Subcutaneous adipose tissue (tissue), 4 donors: ENCODE measurements around the gene TSFM. TPM values are rescaled to one million over a fixed set of nuclear protein-coding genes. Genes with fewer than 3 reads are reported as not detected.

Source experiments
- total RNA-seq, 4 donors: library from RNA; depleted of rRNA; stranded (reverse); fragments of >200 nt; gene quantifications; one replicate each; pipeline ENCODE4 v1.1.0, GENCODE V29; 2016
- TF ChIP-seq, protein P1 (sequence below): fragments of 450-650 bp; IDR thresholded peaks from one replicate; pipeline ENCODE4 v1.5.1; 2016; ENCODE audit warnings: low read depth, mild to moderate bottlenecking, control low read depth, antibody characterized with exemption, moderate library complexity

Gene TSFM
- total RNA-seq, 4 donors from 2014 or later, result 16.7 to 26.0 (median 22.9) TPM

DNA sequence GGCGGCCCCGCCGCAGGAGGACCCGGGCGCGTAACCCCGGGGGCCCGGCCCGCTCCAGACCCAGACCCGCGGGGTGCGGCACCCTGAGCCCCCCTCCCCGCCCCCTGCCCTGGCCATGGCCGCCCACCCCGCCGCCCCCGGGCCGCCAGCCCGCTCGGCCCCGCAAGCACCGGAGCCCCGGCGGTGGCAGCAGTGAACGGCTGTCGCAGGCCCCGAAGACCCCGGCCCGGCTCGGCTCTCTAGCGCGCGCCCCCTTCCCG lies 27.5 kb upstream of the TSFM start:
- TF ChIP-seq, protein P1, sequence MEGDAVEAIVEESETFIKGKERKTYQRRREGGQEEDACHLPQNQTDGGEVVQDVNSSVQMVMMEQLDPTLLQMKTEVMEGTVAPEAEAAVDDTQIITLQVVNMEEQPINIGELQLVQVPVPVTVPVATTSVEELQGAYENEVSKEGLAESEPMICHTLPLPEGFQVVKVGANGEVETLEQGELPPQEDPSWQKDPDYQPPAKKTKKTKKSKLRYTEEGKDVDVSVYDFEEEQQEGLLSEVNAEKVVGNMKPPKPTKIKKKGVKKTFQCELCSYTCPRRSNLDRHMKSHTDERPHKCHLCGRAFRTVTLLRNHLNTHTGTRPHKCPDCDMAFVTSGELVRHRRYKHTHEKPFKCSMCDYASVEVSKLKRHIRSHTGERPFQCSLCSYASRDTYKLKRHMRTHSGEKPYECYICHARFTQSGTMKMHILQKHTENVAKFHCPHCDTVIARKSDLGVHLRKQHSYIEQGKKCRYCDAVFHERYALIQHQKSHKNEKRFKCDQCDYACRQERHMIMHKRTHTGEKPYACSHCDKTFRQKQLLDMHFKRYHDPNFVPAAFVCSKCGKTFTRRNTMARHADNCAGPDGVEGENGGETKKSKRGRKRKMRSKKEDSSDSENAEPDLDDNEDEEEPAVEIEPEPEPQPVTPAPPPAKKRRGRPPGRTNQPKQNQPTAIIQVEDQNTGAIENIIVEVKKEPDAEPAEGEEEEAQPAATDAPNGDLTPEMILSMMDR, result no peak

DNA sequence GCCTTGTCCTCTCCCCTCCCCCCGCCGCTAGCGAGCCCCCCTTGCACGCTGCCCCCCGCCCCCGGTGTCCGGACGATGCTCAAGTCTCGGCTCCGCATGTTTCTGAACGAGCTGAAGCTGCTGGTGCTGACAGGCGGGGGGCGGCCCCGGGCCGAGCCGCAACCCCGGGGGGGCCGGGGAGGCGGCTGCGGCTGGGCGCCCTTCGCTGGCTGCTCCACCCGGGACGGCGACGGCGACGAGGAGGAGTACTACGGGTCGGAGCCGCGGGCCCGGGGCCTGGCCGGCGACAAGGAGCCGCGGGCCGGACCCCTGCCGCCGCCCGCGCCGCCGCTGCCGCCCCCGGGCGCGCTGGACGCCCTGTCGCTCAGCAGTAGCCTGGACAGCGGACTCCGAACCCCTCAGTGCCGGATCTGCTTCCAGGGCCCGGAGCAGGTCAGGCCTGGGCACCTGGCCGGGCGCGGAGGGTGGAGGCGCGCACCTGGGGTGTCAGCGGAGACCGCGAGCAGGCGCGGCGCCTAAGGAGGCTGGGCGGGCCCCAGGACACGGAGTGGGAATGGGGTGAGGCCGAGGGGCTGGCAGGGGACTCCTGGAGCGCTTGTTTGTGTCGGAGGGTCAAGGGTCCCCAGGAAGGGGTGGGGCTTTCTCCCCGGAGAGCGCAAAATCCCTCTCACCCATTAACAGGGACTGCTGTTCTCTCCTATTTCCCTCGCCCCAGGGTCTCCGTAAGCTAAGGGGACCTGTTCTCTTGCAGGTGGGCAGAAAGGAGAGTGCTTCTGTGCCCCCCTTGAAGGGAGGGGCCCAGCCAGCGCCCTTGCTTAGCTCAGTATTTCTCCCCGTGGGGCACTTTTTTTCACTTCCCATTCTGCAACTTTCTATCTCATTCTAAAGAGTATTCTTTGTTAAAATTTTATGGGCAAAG lies 26.9 kb upstream of the TSFM start:
- TF ChIP-seq, protein P1, result no peak

DNA sequence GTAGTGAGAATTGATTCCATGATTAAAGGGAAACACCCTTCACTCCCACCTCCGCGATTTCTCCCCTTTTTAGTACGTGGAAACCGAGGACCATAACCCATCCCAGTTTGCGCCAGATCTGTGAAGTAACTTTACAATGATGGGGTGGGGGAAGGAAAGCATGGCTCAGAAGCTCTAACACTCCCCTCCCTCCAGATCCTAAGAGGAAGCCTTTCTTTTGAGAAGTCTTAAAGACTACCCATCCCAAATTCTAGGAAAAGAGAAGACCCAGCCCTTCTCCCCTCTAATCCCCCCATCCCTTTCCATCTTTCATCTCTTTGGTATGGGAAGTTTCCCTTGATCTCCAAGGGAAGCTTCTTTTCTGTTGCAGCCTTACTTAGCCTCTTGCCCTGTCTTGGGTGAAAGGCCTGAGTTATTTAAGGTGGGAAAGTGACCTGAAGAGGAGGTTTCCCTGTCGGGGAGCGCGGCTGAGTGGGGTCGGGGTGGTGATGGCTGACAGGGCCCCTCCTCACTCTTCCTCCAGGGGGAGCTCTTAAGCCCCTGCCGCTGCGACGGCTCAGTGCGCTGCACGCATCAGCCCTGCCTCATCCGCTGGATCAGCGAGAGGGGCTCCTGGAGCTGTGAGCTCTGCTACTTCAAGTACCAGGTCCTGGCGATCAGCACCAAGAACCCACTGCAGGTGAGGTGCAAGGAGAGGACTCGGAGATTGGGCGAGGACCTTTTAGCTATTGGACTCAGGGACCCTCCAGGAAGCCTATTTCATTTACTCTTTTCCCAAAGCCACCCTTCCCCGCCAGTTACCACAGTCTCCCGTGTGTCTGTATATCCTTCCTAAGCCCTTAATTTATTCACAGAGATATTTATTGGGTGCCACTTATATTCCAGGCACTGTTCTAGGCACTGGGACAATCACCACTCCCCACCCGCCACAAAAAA lies 25.9 kb upstream of the TSFM start:
- TF ChIP-seq, protein P1, result no peak

DNA sequence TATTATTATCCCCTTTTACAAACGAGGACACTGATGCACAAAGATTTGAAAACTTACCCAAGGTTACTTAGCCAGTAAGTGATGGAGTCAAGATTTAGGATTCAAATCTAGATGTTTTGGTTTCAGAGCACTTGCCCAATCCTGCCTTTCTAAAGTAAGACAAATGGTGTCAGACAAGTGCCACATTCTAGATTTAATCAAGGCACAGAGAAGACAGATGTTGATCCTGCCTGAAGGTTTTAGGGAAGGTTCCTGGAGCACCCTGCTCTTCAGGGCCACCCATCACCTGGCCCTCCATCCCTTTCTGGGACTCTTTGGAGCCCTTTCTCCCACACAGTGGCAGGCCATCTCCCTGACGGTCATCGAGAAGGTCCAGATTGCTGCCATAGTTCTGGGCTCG lies 24.8 kb upstream of the TSFM start:
- TF ChIP-seq, protein P1, result no peak

DNA sequence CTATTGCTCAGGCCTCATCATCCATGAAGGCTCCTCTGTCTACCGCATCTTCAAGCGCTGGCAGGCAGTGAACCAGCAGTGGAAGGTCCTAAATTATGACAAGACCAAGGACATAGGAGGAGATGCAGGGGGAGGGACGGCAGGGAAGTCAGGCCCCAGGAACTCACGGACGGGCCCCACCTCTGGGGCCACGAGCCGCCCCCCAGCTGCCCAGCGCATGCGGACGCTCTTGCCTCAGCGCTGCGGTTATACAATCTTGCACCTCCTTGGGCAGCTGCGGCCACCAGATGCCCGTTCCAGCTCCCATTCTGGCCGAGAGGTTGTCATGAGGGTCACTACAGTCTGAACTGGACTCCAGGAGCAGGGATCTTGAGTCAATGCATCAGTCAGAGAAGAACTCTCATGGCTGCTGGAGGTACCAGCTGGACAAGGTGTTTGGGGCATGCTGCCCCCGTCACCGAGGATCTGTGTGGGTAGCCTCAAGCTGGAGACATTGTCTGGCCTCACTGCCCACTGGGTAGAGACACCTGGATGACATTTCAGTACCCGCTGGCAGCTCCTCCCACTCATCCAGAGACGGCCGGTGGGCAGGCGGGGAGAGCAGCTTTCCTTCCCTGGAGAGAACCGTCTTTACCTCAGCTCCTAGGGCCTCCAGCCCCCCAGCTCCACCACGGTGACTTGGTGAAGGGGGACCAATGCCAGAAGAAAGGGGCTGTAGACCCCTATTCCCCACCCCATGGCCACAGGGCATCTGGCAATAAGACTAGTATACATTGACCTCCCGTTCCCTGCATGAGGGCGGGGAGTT lies 23.8 kb upstream of the TSFM start:
- TF ChIP-seq, protein P1, result no peak

DNA sequence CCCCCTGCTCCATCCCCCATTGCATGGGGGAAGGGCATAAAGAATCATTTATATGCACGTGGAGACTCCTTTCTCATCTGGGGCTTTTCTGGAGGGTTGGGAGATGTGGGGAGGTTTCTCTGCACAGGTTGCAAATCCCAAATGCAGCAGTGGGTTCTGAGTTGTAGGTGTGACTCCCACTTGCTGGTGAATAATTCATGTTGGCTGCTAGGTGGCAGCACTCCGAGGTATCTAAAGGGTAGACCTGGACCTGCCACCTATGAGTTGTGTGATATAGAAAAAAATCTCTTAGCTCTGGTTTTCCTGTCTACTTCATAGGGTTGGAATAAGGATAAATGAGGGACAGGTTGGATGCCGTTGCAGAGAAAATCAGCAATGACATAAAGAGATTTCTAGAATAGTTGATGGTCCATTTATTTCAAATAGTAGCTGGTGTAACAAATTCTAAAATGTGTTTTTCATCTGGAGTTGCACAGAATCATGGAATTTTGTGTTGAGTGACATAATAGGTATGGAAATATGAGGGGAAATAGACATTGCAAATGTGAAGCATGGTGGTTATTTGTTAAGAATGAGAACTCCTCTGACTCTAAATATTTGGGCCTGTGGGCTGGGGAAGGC lies 23.1 kb upstream of the TSFM start:
- TF ChIP-seq, protein P1, result no peak
